AG04450 (cell line): ENCODE data around the gene ADAMTS2. TPM values are rescaled to one million over a fixed set of nuclear protein-coding genes. Genes with fewer than 3 reads are reported as not detected.
"Not testable (repeated sequence)": the region's sequence is repeated elsewhere in the genome, so short reads cannot be mapped to it uniquely, and the experiment has no call there.

Source experiments
- CTCF ChIA-PET: fragments of 300-600, 350-600 bp; formaldehyde crosslinking; extraction: SDS; loops from one replicate; lab custom pipeline; 2022; ENCODE audit warnings: antibody characterized with exemption, inconsistent platforms; lab: Charles Lee
- POLR2A ChIA-PET: fragments of 350-600 bp; formaldehyde crosslinking; extraction: SDS; loops from one replicate; lab custom pipeline; 2021; ENCODE audit warnings: antibody characterized with exemption, inconsistent platforms; lab: Yijun Ruan, JAX
- DNase-seq: peaks from one replicate; pipeline ENCODE4 v3.0.0-alpha.2; 2011; ENCODE audit warnings: low read depth, low spot score
- H3K27ac ChIP-seq: one replicate; pipeline ENCODE4 v1.5.1; 2012; ENCODE audit warnings: low read depth, low read length, control low read depth
- H3K27me3 ChIP-seq: one replicate; pipeline ENCODE4 v1.6.0; 2012; ENCODE audit warnings: low read length; ENCODE audit not compliant: control insufficient read depth, insufficient read depth
- H3K4me3 ChIP-seq: 2 replicates; pipeline ENCODE4 v1.5.1; 2011; ENCODE audit warnings: mild to moderate bottlenecking, low read depth, low read length, control low read depth
- H3K9me3 ChIP-seq: 2 replicates; pipeline ENCODE4 v1.5.1; 2012; ENCODE audit warnings: low read length; ENCODE audit not compliant: control insufficient read depth, insufficient read depth
- polyA plus RNA-seq: library from polyadenylated mRNA; depleted of rRNA; stranded (reverse); fragments of >200 nt; gene quantifications from 2 replicates; pipeline ENCODE4 v1.2.3, GENCODE V29; 2011
- TF ChIP-seq, protein P1 (sequence below): IDR thresholded peaks from 2 replicates; pipeline ENCODE4 v1.5.1; 2011; ENCODE audit warnings: low read depth, low read length, control low read depth, inconsistent platforms

ADAMTS2 gene
- polyA plus RNA-seq, 1 experiment: 22.6 TPM

DNA sequence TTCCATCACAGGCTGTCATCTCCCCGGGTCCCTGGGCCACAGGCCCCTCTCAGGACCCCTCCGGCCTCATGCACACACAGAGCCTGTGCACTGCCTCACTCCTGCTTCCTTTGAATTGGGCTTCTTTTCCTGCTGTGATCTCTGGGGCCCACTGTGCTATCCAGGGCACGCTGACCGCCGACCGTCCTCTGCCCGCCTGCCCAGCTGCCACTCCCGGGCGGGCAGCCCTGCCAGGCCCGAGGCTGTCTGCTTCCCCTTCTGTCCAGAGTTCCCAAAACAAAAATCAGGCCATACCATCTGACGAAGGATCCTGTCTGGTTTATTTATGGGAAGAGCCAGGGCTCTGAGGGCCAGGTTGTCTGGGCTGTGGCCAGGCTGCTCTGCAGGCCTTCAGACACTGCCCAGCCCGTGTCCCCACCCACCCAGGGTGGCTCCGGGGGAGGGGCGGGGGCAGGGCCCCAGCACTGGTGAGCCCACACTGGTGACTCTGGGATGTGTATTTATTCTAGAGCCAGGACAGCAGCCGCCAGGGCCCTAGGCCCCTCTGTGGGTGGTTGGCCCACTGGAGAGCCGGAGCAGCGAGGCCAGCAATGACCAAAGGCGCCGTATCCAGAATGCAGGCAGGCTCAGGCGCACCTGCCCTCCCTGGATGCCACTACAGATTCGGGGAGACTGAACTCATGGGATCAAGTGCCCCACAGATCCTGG lies 57.0 kb downstream of the ADAMTS2 start:
- Histone ChIP-seq H3K4me3 (no peak overlapping the region), H3K27ac (no peak overlapping the region), H3K27me3 (no peaks in the 10 kb centered on the region), H3K9me3 (no peaks in the 10 kb centered on the region; the same call in 1 of the 2 replicates)
- ChIA-PET CTCF (interaction anchor here (0.6 kb wide), 1 partner anchor 1030 kb away, joined by 3 read pairs; no protein-coding TSS in a partner anchor), POLR2A (no interaction called here)
- DNase-seq: no peak
- TF ChIP-seq, protein P1, sequence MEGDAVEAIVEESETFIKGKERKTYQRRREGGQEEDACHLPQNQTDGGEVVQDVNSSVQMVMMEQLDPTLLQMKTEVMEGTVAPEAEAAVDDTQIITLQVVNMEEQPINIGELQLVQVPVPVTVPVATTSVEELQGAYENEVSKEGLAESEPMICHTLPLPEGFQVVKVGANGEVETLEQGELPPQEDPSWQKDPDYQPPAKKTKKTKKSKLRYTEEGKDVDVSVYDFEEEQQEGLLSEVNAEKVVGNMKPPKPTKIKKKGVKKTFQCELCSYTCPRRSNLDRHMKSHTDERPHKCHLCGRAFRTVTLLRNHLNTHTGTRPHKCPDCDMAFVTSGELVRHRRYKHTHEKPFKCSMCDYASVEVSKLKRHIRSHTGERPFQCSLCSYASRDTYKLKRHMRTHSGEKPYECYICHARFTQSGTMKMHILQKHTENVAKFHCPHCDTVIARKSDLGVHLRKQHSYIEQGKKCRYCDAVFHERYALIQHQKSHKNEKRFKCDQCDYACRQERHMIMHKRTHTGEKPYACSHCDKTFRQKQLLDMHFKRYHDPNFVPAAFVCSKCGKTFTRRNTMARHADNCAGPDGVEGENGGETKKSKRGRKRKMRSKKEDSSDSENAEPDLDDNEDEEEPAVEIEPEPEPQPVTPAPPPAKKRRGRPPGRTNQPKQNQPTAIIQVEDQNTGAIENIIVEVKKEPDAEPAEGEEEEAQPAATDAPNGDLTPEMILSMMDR: no peak

DNA sequence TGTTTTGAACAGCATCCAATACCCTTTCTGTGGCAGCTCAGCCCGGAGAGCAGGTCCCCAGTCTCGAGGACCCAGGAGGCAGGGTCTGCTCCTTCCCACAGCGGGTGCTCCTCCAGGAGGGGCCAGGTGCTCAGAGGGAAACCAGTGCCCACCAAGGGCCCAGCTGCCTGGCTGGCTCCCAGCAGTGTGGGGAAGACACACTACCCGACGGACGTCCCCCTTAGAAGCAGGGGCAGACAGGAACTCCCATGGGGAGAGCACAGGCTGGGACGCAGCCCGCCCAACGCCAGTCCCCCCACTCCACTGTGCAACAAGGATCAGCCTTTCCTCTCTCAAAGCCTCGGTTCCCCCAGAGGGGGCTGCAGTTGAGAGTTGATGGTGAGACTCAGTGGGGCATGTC lies 57.6 kb downstream of the ADAMTS2 start:
- CTCF ChIA-PET: interaction anchor here (0.6 kb wide), 1 partner anchor 1030 kb away, joined by 3 read pairs; no protein-coding TSS in a partner anchor

DNA sequence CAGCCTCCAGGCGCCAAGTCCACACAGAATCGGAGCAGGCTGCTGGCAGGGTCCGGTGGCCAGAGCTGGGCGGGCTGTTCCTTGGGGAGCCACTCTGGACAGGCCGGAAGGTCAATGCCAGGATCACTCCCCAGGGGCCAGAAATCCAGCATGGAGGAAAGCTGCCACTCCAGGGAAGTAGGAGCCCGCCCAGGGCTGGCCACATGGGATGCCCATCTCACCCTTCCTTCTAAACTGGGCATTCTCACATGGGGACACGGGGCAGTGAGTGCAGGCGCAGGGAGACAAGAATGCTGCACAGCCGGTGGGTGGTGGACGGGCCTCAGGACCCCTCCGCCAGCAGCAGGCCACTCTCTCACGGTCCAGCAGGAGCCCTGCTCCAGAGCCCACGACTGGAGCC lies 58.2 kb downstream of the ADAMTS2 start:
- Histone ChIP-seq H3K4me3 (no peak overlapping the region), H3K27ac (no peak overlapping the region), H3K27me3 (no peaks in the 10 kb centered on the region), H3K9me3 (no peaks in the 10 kb centered on the region; the same call in 1 of the 2 replicates)
- CTCF ChIA-PET: no interaction called here
- no peak for DNase-seq
- POLR2A ChIA-PET: no interaction called here
- TF ChIP-seq, protein P1: no peak

More for the DNA sequence above, 57.6 kb downstream of the ADAMTS2 start:
- H3K4me3 ChIP-seq: no peak overlapping the region
- DNase-seq: no peak
- H3K9me3 ChIP-seq: no peaks in the 10 kb centered on the region; the same call in 1 of the 2 replicates
- no peaks in the 10 kb centered on the region for H3K27me3 ChIP-seq
- TF ChIP-seq, protein P1: no peak
- H3K27ac ChIP-seq: no peak overlapping the region
- POLR2A ChIA-PET: no interaction called here

DNA sequence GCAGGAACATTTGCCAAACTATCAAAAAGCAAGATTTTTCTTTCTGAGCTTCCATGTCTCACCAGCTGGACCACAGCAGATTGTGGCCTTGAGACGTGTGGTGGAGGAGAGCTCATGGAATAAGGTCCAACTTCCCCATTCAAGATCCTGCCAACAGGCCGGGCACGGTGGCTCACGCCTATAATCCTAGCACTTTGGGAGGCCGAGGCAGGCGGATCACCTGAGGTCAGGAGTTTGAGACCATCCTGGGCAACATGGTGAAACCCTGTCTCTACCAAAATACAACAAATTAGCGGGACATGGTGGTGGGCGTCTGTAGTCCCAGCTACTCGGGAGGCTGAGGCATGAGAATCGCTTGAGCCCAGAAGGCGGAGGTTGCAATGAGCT lies 59.5 kb downstream of the ADAMTS2 start:
- POLR2A ChIA-PET: not testable (repeated sequence)

DNA sequence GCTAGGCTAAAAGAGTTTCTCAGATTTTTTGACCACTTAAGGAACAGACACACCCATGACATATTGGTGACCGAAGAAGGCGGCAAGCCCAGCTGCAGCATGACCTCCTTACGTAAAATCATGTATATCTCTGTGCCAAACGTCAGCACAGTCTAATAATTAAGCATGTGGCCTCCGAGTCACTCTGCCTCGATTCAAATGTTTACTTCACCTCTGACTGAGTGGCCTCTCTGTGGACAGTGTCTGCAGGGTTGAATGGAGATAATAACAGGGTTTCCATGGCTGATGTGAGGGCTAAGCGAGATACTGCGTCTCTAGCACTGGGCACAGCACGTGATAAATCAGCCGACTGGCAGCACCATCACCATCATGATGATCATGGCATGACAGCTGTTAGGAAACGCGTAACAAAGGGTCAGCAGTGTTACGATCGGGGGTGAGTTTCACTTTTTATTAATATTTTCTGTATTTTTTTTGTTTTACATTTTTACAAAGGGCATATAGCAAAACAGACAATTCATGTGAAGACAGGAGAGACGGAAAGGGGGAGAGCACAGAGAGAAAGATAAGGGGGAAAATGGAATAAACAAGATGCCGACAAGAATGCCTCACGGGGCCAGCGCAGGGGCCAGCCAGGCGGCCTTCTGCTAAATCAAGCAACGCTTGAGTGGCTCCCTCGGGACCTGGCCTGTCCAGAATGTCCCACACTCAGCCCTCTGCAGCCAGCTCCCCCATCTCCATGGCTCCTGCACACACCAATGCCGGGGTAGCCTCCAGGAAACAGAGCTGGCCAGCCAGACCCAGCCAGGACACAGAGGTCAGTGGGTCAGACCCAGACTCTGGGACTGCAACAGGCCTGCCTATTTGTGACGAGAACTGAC lies 60.3 kb downstream of the ADAMTS2 start:
- Histone ChIP-seq H3K27ac (no peak overlapping the region), H3K4me3 (no peak overlapping the region), H3K9me3 (no peaks in the 10 kb centered on the region; the same call in 1 of the 2 replicates), H3K27me3 (no peaks in the 10 kb centered on the region)
- CTCF ChIA-PET: no interaction called here
- DNase-seq: no peak
- TF ChIP-seq, protein P1: no peak
- POLR2A ChIA-PET: no interaction called here

More for the DNA sequence above, 59.5 kb downstream of the ADAMTS2 start:
- CTCF ChIA-PET: interaction anchor here (0.6 kb wide), 1 partner anchor 1537 kb away, joined by 3 read pairs; no protein-coding TSS in a partner anchor
- not testable (repeated sequence) for H3K9me3 ChIP-seq, H3K27me3 ChIP-seq, DNase-seq, H3K4me3 ChIP-seq, H3K27ac ChIP-seq

DNA sequence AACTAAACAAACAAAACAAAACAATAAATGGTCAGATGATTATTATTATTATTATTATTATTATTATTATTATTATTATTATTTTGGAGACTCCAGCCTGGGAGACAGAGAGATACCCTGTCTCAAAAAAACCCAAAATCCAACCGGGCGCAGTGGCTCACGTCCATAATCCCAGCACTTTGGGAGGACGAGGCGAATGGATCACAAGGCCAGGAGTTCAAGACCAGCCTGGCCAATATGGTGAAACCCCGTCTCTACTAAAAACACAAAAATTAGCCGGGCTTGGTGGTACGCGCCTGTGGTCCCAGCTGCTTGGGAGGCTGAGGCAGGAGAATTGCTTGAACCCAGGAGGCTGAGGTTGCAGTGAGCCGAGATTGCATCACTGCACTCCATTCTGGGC lies 61.4 kb downstream of the ADAMTS2 start:
- H3K27ac ChIP-seq, POLR2A ChIA-PET: not testable (repeated sequence)

More for the DNA sequence above, 61.4 kb downstream of the ADAMTS2 start:
- H3K27me3 ChIP-seq, CTCF ChIA-PET, DNase-seq, H3K9me3 ChIP-seq, H3K4me3 ChIP-seq: not testable (repeated sequence)
